ENCODE data around the gene CFAP92. TPM values are rescaled to one million over a fixed set of nuclear protein-coding genes. Genes with fewer than 3 reads are reported as not detected.

Gene CFAP92
- total and polyA plus RNA-seq, 2 donors (not counting 1 experiment from before 2014, with no cell fraction given), result not detected

DNA sequence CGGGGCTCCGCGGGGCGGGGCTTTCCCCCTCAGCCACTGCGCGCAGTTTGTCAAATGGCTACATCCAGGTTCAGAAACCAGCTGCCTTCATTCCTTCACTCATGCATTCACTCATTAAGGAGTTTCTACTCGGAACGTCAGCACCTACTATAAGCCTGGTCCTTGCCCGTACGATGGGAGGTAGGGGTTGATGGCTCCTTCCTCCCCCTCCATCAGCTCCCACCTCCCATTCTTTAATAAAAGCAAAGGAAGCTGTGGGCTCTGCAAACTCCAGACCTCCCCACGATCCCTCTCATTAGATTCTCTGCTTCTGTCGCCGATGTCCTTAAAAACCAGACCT, 267 bp upstream of the CFAP92 start:
- H3K27me3 ChIP-seq (replicated peaks in 1 of 4; ENCODE audit: control extremely low read depth in 1 of 4, control insufficient read depth in 3 of 4, insufficient read depth in 4 of 4, low read length in 3 of 4), result peaks cover 0 to 34% (median 10%) of the 10 kb centered on the region in 4 experiments
- no peaks in the 10 kb centered on the region for H4K20me1 ChIP-seq (ENCODE audit: control insufficient read depth, insufficient read depth, low read length, poor library complexity, severe bottlenecking)
- peak overlapping the region; percentile 73 for H3K4me3 Mint-ChIP-seq
- peaks cover 20 to 27% of the 10 kb centered on the region in 2 donors for H3K4me1 ChIP-seq (ENCODE audit: control insufficient read depth in 2 of 2, insufficient read depth in 2 of 2, low read length in 2 of 2)
- no peaks in the 10 kb centered on the region for H3K36me3 ChIP-seq (replicated peaks in 1 of 2; ENCODE audit: control extremely low read depth in 1 of 2, control insufficient read depth in 1 of 2, extremely low read depth in 1 of 2, insufficient read depth in 2 of 2, low read length in 1 of 2)
- H3K9ac ChIP-seq (ENCODE audit: low read length), result peak overlapping the region; percentile 62
- H3K9me3 ChIP-seq (ENCODE audit: control extremely low read depth in 1 of 3, control insufficient read depth in 2 of 3, insufficient read depth in 1 of 3, low read length in 2 of 3), result peaks cover 0 to 4% (median 3%) of the 10 kb centered on the region in 3 donors
- no peaks in the 10 kb centered on the region for H3K79me2 ChIP-seq (ENCODE audit: control insufficient read depth, insufficient read depth, low read length)
- peak overlapping the region; percentile 19 to 55 (median 44) for H3K4me3 ChIP-seq (ENCODE audit: control extremely low read depth in 1 of 5, extremely low read depth in 1 of 5, insufficient read depth in 1 of 5, low read depth in 2 of 5, low read length in 4 of 5)
- peaks cover 16% of the 10 kb centered on the region for H3K4me1 Mint-ChIP-seq
- WGBS (ENCODE audit: insufficient coverage), result 2% methylated on average over 7 of the region's 13 CpGs
- POLR2A ChIA-PET, result interaction anchor here (0.7 to 1.3 kb wide), 4 partner anchors 14 to 189 kb away, joined by 3 to 4 read pairs (median 3); partner anchors contain the start of gene CNBP
- TF ChIP-seq EZH2 (IDR thresholded peaks at IDR 0.05; ENCODE audit: borderline replicate concordance, insufficient read depth, low read depth, low read length, poor library complexity, severe bottlenecking), result no peak
- TF ChIP-seq, protein P1, sequence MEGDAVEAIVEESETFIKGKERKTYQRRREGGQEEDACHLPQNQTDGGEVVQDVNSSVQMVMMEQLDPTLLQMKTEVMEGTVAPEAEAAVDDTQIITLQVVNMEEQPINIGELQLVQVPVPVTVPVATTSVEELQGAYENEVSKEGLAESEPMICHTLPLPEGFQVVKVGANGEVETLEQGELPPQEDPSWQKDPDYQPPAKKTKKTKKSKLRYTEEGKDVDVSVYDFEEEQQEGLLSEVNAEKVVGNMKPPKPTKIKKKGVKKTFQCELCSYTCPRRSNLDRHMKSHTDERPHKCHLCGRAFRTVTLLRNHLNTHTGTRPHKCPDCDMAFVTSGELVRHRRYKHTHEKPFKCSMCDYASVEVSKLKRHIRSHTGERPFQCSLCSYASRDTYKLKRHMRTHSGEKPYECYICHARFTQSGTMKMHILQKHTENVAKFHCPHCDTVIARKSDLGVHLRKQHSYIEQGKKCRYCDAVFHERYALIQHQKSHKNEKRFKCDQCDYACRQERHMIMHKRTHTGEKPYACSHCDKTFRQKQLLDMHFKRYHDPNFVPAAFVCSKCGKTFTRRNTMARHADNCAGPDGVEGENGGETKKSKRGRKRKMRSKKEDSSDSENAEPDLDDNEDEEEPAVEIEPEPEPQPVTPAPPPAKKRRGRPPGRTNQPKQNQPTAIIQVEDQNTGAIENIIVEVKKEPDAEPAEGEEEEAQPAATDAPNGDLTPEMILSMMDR (IDR thresholded peaks at IDR 0.05), result no peak
- DNase-seq (no peak), ATAC-seq (ENCODE audit: low read depth) (no peak)
- H3K27ac Mint-ChIP-seq, result no peak overlapping the region
- CTCF ChIA-PET, result interaction anchor here (1.1 to 4.5 kb wide), 5 partner anchors 23 to 59 kb away, joined by 3 to 29 read pairs (median 6); no protein-coding TSS in a partner anchor
- peaks cover 19% of the 10 kb centered on the region for H3K27me3 Mint-ChIP-seq
- H3K27ac ChIP-seq (ENCODE audit: low read length in 2 of 2), result peak overlapping the region in 1 of 2 donors; percentile 9
- H3K4me2 ChIP-seq (replicated peaks; ENCODE audit: low read depth, low read length, poor library complexity, severe bottlenecking), result peak overlapping the region; percentile 83
- intact Hi-C loops (cut with micrococcal nuclease), result loop anchor here (1.0 to 2.0 kb wide), 3 partner anchors 19 to 33 kb away; no protein-coding TSS in a partner anchor
- H2AFZ ChIP-seq (ENCODE audit: insufficient read depth, low read depth, low read length, poor library complexity, severe bottlenecking), result peak overlapping the region; percentile 61
- H3K9me3 Mint-ChIP-seq (ENCODE audit: insufficient read depth), result peaks cover 4% of the 10 kb centered on the region

DNA sequence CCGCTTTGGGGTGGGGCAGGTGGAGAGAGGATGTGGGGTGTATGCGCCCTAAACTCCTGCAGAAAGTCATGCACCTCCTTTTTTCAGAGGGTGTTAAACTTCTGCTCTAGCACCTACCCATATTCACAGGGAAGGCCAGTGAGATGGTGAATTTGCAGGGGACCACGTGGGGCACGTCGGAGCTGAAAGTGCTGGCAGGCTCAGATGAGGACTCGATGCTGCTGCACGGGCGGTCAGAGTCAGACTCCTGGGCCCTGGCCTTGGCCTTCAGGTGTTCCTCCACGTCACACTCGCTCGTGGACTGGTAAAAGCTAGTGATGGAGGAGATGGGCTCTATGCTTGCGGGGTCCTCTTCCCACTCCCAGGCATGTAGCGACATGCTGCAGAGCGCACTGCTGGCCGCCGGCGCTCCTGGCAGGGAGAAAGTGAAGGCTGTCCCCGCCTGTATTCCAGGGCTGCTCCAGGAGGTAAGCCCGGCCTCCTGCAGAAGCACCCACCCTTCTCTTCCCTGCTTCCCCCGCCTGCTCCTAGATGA, 883 bp downstream of the CFAP92 start:
- Histone ChIP-seq H3K9me3 (ENCODE audit: control extremely low read depth in 1 of 3, control insufficient read depth in 2 of 3, insufficient read depth in 1 of 3, low read length in 2 of 3) (peaks cover 0 to 4% (median 3%) of the 10 kb centered on the region in 3 donors), H3K4me1 (ENCODE audit: control insufficient read depth in 2 of 2, insufficient read depth in 2 of 2, low read length in 2 of 2) (peaks cover 20 to 27% of the 10 kb centered on the region in 2 donors), H2AFZ (ENCODE audit: insufficient read depth, low read depth, low read length, poor library complexity, severe bottlenecking) (no peak overlapping the region), H3K79me2 (ENCODE audit: control insufficient read depth, insufficient read depth, low read length) (no peaks in the 10 kb centered on the region), H3K4me2 (replicated peaks; ENCODE audit: low read depth, low read length, poor library complexity, severe bottlenecking) (no peak overlapping the region), H3K36me3 (replicated peaks in 1 of 2; ENCODE audit: control extremely low read depth in 1 of 2, control insufficient read depth in 1 of 2, extremely low read depth in 1 of 2, insufficient read depth in 2 of 2, low read length in 1 of 2) (no peaks in the 10 kb centered on the region), H3K9ac (ENCODE audit: low read length) (no peak overlapping the region), H3K27ac (ENCODE audit: low read length in 2 of 2) (no peak overlapping the region), H4K20me1 (ENCODE audit: control insufficient read depth, insufficient read depth, low read length, poor library complexity, severe bottlenecking) (no peaks in the 10 kb centered on the region), H3K4me3 (ENCODE audit: control extremely low read depth in 1 of 5, extremely low read depth in 1 of 5, insufficient read depth in 1 of 5, low read depth in 2 of 5, low read length in 4 of 5) (no peak overlapping the region), H3K27me3 (replicated peaks in 1 of 4; ENCODE audit: control extremely low read depth in 1 of 4, control insufficient read depth in 3 of 4, insufficient read depth in 4 of 4, low read length in 3 of 4) (peaks cover 0 to 26% (median 9%) of the 10 kb centered on the region in 4 experiments)
- intact Hi-C loops (cut with micrococcal nuclease), result no loop called here
- no peak for ATAC-seq (ENCODE audit: low read depth)
- Mint-ChIP-seq H3K27ac (peak overlapping the region; percentile 37), H3K9me3 (ENCODE audit: insufficient read depth) (peaks cover 4% of the 10 kb centered on the region), H3K27me3 (peaks cover 8% of the 10 kb centered on the region), H3K4me3 (peak overlapping the region; percentile 73), H3K4me1 (peaks cover 16% of the 10 kb centered on the region)
- ChIA-PET POLR2A (no interaction called here), CTCF (interaction anchor here (3.7 to 4.5 kb wide), 2 partner anchors 23 to 24 kb away, joined by 20 to 29 read pairs; no protein-coding TSS in a partner anchor)
- TF ChIP-seq EZH2 (IDR thresholded peaks at IDR 0.05; ENCODE audit: borderline replicate concordance, insufficient read depth, low read depth, low read length, poor library complexity, severe bottlenecking), result no peak
- TF ChIP-seq, protein P1 (IDR thresholded peaks at IDR 0.05), result no peak
- DNase-seq, result no peak
- WGBS (ENCODE audit: insufficient coverage), result 97% methylated on average over 16 of the region's 20 CpGs

Measured in B cell (primary cell).